ENCODE measurements around the gene DNAH11. TPM values are rescaled to one million over a fixed set of nuclear protein-coding genes. Genes with fewer than 3 reads are reported as not detected.
"Not testable (repeated sequence)": the region's sequence is repeated elsewhere in the genome, so short reads cannot be mapped to it uniquely, and the experiment has no call there.

Gene DNAH11
- total RNA-seq, 3 donors from 2014 or later: 0.32 to 2.2 (median 0.33) TPM

DNA sequence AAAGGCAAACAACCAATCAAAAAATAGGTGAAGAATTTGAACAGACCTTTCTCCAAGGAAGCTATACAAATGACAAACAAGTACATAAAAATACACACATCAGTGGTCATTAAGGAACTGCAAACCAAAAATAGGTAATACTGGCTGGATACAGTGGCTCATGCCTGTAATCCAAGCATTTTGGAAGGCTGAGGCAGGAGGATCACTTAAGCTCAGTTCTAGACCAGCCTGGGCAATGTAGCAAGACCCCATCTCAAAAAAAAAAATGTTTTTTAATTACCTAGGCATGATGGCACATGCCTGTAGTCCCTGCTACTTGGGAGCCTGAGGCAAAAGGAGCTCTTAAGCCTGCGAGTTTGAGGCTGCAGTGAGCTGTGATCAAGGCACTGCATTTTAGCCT, 383.6 kb downstream of the DNAH11 start:
- no peaks in the 10 kb centered on the region for H3K9me3 ChIP-seq
- no peak for DNase-seq (ENCODE audit: low spot score in 2 of 2)
- TF ChIP-seq POLR2AphosphoS5 (IDR thresholded peaks at IDR 0.05): no peak
- TF ChIP-seq, protein P1, sequence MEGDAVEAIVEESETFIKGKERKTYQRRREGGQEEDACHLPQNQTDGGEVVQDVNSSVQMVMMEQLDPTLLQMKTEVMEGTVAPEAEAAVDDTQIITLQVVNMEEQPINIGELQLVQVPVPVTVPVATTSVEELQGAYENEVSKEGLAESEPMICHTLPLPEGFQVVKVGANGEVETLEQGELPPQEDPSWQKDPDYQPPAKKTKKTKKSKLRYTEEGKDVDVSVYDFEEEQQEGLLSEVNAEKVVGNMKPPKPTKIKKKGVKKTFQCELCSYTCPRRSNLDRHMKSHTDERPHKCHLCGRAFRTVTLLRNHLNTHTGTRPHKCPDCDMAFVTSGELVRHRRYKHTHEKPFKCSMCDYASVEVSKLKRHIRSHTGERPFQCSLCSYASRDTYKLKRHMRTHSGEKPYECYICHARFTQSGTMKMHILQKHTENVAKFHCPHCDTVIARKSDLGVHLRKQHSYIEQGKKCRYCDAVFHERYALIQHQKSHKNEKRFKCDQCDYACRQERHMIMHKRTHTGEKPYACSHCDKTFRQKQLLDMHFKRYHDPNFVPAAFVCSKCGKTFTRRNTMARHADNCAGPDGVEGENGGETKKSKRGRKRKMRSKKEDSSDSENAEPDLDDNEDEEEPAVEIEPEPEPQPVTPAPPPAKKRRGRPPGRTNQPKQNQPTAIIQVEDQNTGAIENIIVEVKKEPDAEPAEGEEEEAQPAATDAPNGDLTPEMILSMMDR (IDR thresholded peaks at IDR 0.05): no peak
- TF ChIP-seq POLR2A (IDR thresholded peaks at IDR 0.05): no peak

DNA sequence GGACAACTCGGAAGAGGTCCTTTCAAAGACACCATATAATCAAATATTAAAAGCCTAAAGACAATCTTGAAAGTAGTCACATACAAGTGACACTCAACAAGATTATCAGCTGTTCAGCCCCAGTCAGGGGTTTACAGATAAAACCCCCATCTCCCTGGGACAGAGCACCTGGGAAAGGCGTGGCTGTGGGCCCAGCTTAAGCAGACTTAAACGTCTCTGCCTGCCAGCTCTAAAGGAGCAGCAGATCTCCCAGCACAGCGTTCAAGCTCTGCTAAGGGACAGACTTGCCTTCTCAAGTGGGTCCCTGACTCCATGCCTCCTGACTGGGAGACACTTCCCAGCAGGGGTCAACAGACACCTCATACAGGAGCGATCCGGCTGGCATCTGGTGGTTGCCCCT, 384.9 kb downstream of the DNAH11 start:
- no peak for DNase-seq (ENCODE audit: low spot score in 2 of 2)
- intact Hi-C loops (cut with DNase I; ENCODE audit: low total_unique reads): no loop called here
- H3K4me1 ChIP-seq: no peaks in the 10 kb centered on the region

More for the DNA sequence above, 383.6 kb downstream of the DNAH11 start:
- Histone ChIP-seq H3K4me3 (no peak overlapping the region), H3K4me1 (no peaks in the 10 kb centered on the region), H3K27me3 (no peaks in the 10 kb centered on the region), H3K36me3 (no peaks in the 10 kb centered on the region), H3K27ac (no peak overlapping the region)
- intact Hi-C loops (cut with DNase I; ENCODE audit: low total_unique reads): no loop called here

DNA sequence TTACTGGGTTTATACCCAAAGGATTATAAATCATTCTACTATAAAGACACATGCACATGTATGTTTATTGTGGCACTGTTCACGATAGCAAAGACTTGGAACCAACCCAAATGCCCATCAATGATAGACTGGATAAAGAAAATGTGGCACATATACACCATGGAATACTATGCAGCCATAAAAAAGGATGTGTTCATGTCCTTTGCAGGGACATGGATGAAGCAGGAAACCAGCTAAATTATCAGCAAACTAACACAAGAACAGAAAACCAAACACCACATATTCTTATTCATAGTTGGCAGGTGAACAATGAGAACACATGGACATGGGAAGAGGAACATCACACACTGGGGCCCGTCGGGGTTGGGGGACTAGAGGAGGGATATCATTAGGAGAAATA, 390.5 kb downstream of the DNAH11 start:
- H3K36me3 ChIP-seq; DNase-seq (ENCODE audit: low spot score in 2 of 2); H3K4me3 ChIP-seq; intact Hi-C loops (cut with DNase I; ENCODE audit: low total_unique reads); H3K27ac ChIP-seq; H3K4me1 ChIP-seq; H3K27me3 ChIP-seq; H3K9me3 ChIP-seq: not testable (repeated sequence)

More for the DNA sequence above, 384.9 kb downstream of the DNAH11 start:
- TF ChIP-seq, protein P1 (IDR thresholded peaks at IDR 0.05): no peak
- TF ChIP-seq POLR2AphosphoS5 (IDR thresholded peaks at IDR 0.05) (no peak), POLR2A (IDR thresholded peaks at IDR 0.05) (no peak)
- no peak overlapping the region for H3K4me3 ChIP-seq
- H3K27ac ChIP-seq: no peak overlapping the region
- no peaks in the 10 kb centered on the region for H3K9me3 ChIP-seq
- no peaks in the 10 kb centered on the region for H3K27me3 ChIP-seq
- no peaks in the 10 kb centered on the region for H3K36me3 ChIP-seq

DNA sequence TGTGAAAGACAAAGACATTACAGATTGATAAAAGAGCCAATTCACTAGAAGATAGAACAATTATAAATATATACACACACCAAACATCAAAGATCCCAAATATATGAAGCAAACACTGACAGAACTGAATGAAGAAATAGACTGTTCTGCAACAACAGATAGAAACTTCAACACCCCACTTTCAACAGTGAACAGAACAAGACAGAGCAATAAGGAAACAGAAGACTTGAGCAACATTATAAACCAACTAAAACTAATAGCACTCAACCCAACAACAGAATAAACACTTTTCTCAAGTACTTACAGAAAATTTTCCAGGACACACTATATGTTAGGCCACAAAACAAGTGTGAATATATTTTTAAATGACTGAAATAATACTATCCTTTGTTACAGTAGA, 392.0 kb downstream of the DNAH11 start:
- intact Hi-C loops (cut with DNase I; ENCODE audit: low total_unique reads): no loop called here
- peaks cover 0 to 5% of the 10 kb centered on the region in 2 donors for H3K9me3 ChIP-seq

DNA sequence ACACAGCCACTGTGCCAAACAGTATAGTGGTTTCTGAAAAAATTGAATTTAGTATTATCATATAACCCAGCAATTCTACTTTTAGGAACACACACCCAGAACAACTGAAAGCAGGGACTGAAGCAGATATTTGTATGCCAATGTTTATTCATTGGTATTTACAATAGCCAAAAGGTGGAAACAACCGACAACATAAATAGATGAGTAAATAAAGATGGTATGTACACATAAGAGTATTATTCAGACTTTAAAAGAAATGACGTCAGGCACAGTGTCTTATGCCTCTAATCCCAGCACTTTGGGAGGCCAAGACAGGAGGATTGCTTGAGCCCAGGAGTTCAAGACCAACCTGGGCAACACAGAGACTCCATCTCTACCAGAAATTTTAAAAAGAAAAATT, 395.6 kb downstream of the DNAH11 start:
- Histone ChIP-seq H3K9me3 (peaks cover 0 to 5% of the 10 kb centered on the region in 2 donors), H3K4me1 (no peaks in the 10 kb centered on the region), H3K36me3 (no peaks in the 10 kb centered on the region), H3K27me3 (no peaks in the 10 kb centered on the region), H3K27ac (no peak overlapping the region), H3K4me3 (no peak overlapping the region)
- no peak for DNase-seq (ENCODE audit: low spot score in 2 of 2)
- no peak for TF ChIP-seq POLR2AphosphoS5 (IDR thresholded peaks at IDR 0.05)
- intact Hi-C loops (cut with DNase I; ENCODE audit: low total_unique reads): no loop called here

More for the DNA sequence above, 392.0 kb downstream of the DNAH11 start:
- no peaks in the 10 kb centered on the region for H3K36me3 ChIP-seq
- no peak overlapping the region for H3K27ac ChIP-seq
- H3K4me3 ChIP-seq: no peak overlapping the region
- TF ChIP-seq POLR2AphosphoS5 (IDR thresholded peaks at IDR 0.05): no peak
- TF ChIP-seq, protein P1 (IDR thresholded peaks at IDR 0.05): no peak
- no peak for TF ChIP-seq POLR2A (IDR thresholded peaks at IDR 0.05)
- no peak for DNase-seq (ENCODE audit: low spot score in 2 of 2)
- no peaks in the 10 kb centered on the region for H3K27me3 ChIP-seq
- H3K4me1 ChIP-seq: no peaks in the 10 kb centered on the region

DNA sequence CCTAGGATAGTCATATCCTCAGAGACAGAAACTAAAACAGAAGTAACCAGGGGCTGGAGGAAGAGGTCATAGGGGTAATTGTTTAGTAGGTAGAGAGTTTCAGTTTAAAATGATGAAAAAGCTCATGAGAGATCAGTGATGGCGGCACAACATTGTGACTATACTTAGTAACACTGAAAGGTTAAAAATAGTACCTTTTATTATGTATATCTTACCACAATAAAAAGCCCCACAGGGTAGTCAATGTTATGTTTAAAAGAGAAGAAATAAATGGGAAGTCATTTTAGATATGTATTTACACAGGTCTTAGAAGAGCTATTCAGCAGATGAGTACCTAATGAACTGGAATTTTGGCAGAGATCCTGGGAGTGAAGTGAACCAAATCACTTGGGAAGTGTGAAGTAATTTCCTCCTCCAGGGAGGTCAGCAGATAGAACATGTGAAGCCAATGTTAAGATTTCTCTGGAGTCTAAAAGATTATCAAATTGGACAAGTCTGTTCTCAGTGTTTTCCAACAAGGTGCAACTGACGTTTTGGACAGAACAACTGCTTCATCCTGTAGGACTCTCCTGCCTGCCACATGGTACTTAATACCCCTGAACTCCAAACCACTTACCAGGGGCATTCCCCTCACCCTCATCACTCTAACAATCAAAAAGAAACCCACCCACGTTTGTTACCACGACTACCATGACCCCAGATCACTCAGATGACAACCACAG, 396.5 kb downstream of the DNAH11 start:
- no peaks in the 10 kb centered on the region for H3K27me3 ChIP-seq
- intact Hi-C loops (cut with DNase I; ENCODE audit: low total_unique reads): no loop called here
- H3K27ac ChIP-seq: no peak overlapping the region
- H3K36me3 ChIP-seq: no peaks in the 10 kb centered on the region
- no peaks in the 10 kb centered on the region for H3K4me1 ChIP-seq
- no peak overlapping the region for H3K4me3 ChIP-seq
- peaks cover 0 to 5% of the 10 kb centered on the region in 2 donors for H3K9me3 ChIP-seq
- TF ChIP-seq POLR2A (IDR thresholded peaks at IDR 0.05) (no peak), POLR2AphosphoS5 (IDR thresholded peaks at IDR 0.05) (no peak)
- TF ChIP-seq, protein P1 (IDR thresholded peaks at IDR 0.05): no peak
- DNase-seq (ENCODE audit: low spot score in 2 of 2): no peak
